Ishikawa (cell line): ENCODE measurements around the gene ACP6.

Source experiments
- CEBPB ChIP-seq: IDR thresholded peaks from 2 replicates; pipeline ENCODE4 v1.6.1; 2012
- CREB1 ChIP-seq: IDR thresholded peaks from 2 replicates; pipeline ENCODE4 v1.6.1; 2012; ENCODE audit warnings: low read depth
- EGR1 ChIP-seq: IDR thresholded peaks from 2 replicates; pipeline ENCODE4 v1.6.1; 2012
- EP300 ChIP-seq: IDR thresholded peaks from 2 replicates; pipeline ENCODE4 v1.6.1; 2012; ENCODE audit warnings: borderline replicate concordance
- FOXM1 ChIP-seq: IDR thresholded peaks from 2 replicates; pipeline ENCODE4 v1.6.1; 2012; ENCODE audit warnings: low read depth, borderline replicate concordance
- NFIC ChIP-seq: IDR thresholded peaks from 2 replicates; pipeline ENCODE4 v1.6.1; 2012
- RAD21 ChIP-seq: IDR thresholded peaks from 2 replicates; pipeline ENCODE4 v1.6.1; 2012; ENCODE audit warnings: low read depth
- TAF1 ChIP-seq: IDR thresholded peaks from 2 replicates; pipeline ENCODE4 v1.6.1; 2012; ENCODE audit warnings: low read depth, mild to moderate bottlenecking
- TCF12 ChIP-seq: IDR thresholded peaks from 2 replicates; pipeline ENCODE4 v1.6.1; 2012; ENCODE audit warnings: low read depth
- TEAD4 ChIP-seq: IDR thresholded peaks from 2 replicates; pipeline ENCODE4 v1.6.1; 2012
- YY1 ChIP-seq: IDR thresholded peaks from 2 replicates; pipeline ENCODE4 v1.6.1; 2012; ENCODE audit warnings: low read depth
- ZBTB7A ChIP-seq: IDR thresholded peaks from 2 replicates; pipeline ENCODE4 v1.6.1; 2012; ENCODE audit warnings: low read depth
- TF ChIP-seq, protein P1 (sequence below): IDR thresholded peaks from 2 replicates; pipeline ENCODE4 v1.6.1; 2012
- TF ChIP-seq, protein P2 (sequence below): IDR thresholded peaks from 2 replicates; pipeline ENCODE4 v1.6.1; 2012
- TF ChIP-seq, protein P3 (sequence below): IDR thresholded peaks from 2 replicates; pipeline ENCODE4 v1.6.1; 2012; ENCODE audit warnings: low read depth, mild to moderate bottlenecking

ACP6 gene

DNA sequence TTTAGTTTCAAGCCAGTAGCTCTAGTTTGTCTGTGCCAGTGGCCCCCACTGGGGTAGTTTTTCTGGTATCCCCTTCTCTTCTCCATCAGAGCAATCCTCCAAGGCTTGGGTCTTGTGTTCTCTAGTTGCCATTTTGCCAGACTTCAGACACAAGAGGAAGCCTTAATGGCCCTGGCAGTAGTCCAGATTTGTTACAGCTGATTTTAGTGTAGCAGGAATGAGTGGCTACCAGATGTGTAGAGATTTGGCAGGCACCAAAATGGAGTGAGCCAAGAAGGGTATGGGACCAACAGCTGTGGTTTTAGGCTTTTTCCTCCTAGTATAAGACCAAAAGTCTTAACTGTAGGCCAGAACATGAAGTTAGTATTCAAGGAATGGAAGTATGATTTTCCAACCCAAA lies 56.8 kb downstream of the ACP6 start:
- TF ChIP-seq EGR1 (no peak), YY1 (no peak), FOXM1 (no peak)

DNA sequence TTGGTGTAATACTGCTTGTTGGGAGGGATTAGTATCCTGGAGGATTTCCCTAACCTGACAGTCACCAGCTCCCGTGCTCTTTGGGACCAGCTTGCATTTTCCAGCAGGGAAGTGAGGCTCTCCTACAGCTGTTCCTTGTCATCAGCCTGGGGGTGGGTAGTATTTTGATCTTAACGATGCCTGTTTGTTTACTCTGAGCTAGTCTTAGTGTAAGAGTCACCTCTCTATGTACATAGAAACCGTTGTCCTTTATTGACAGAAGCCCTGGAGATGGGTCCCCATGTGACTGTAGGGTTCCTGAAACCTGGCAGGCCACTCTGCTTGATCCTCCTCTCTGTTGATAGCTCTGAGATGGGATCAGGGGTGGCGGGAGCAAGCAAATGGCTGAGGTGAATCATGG lies 58.0 kb downstream of the ACP6 start:
- TF ChIP-seq RAD21: no peak
- TF ChIP-seq CEBPB: no peak
- TF ChIP-seq CREB1: no peak
- TF ChIP-seq, protein P1, sequence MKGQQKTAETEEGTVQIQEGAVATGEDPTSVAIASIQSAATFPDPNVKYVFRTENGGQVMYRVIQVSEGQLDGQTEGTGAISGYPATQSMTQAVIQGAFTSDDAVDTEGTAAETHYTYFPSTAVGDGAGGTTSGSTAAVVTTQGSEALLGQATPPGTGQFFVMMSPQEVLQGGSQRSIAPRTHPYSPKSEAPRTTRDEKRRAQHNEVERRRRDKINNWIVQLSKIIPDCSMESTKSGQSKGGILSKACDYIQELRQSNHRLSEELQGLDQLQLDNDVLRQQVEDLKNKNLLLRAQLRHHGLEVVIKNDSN: no peak
- TF ChIP-seq EP300: no peak
- no peak for TF ChIP-seq EGR1
- TF ChIP-seq NFIC: no peak

DNA sequence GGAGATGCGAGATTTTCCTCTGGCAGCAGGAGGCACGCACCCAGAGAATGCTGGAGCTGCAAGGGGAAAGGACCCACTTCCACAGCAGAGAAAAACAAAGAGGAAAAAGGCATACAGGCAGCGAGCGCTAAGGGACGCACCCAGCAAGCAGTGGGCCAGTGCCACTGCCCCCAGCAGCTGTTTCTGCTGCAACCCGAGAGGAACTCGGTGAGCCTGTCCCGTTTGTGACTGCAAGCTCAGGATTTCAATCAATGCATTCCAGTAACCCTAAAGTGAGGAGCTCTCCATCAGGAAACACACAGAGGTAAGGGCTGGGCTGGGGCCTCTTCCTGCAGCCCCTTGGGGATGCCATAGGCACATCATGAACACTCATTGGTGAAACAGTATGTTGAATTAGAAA lies 58.7 kb downstream of the ACP6 start:
- TF ChIP-seq, protein P2, sequence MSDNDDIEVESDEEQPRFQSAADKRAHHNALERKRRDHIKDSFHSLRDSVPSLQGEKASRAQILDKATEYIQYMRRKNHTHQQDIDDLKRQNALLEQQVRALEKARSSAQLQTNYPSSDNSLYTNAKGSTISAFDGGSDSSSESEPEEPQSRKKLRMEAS: no peak
- TF ChIP-seq ZBTB7A: no peak
- no peak for TF ChIP-seq TCF12
- no peak for TF ChIP-seq EP300
- TF ChIP-seq, protein P1: no peak
- TF ChIP-seq CEBPB: no peak
- TF ChIP-seq EGR1: no peak
- no peak for TF ChIP-seq CREB1
- no peak for TF ChIP-seq FOXM1
- no peak for TF ChIP-seq NFIC
- TF ChIP-seq TEAD4: no peak
- TF ChIP-seq YY1: no peak
- TF ChIP-seq, protein P3, sequence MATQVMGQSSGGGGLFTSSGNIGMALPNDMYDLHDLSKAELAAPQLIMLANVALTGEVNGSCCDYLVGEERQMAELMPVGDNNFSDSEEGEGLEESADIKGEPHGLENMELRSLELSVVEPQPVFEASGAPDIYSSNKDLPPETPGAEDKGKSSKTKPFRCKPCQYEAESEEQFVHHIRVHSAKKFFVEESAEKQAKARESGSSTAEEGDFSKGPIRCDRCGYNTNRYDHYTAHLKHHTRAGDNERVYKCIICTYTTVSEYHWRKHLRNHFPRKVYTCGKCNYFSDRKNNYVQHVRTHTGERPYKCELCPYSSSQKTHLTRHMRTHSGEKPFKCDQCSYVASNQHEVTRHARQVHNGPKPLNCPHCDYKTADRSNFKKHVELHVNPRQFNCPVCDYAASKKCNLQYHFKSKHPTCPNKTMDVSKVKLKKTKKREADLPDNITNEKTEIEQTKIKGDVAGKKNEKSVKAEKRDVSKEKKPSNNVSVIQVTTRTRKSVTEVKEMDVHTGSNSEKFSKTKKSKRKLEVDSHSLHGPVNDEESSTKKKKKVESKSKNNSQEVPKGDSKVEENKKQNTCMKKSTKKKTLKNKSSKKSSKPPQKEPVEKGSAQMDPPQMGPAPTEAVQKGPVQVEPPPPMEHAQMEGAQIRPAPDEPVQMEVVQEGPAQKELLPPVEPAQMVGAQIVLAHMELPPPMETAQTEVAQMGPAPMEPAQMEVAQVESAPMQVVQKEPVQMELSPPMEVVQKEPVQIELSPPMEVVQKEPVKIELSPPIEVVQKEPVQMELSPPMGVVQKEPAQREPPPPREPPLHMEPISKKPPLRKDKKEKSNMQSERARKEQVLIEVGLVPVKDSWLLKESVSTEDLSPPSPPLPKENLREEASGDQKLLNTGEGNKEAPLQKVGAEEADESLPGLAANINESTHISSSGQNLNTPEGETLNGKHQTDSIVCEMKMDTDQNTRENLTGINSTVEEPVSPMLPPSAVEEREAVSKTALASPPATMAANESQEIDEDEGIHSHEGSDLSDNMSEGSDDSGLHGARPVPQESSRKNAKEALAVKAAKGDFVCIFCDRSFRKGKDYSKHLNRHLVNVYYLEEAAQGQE: no peak

DNA sequence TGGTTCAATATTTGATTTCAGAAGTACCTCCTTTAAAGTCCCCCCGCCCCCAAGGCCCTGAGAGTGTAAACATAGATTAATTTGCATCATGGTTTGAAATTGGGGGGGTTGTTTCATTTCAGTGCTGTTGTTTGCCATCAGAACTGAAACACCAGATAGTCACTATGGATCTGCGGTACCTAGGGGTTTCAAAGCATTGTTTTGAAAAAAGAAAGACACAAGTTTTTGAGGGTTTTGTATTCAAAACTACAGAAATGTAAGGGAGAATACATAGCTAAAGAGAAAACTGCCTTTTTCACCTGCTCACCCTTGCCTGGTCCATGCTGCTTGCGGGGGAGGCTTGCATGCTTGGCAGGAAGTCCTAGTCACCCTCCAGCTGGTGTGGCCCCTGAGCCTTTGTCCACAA lies 59.3 kb downstream of the ACP6 start:
- TF ChIP-seq, protein P2: no peak
- TF ChIP-seq RAD21: no peak
- no peak for TF ChIP-seq EGR1
- no peak for TF ChIP-seq TEAD4
- no peak for TF ChIP-seq CEBPB
- no peak for TF ChIP-seq TCF12
- no peak for TF ChIP-seq TAF1
- TF ChIP-seq CREB1: no peak
- no peak for TF ChIP-seq EP300
- TF ChIP-seq, protein P1: no peak
- no peak for TF ChIP-seq FOXM1
- TF ChIP-seq, protein P3: no peak
- no peak for TF ChIP-seq YY1
- TF ChIP-seq ZBTB7A: no peak
- TF ChIP-seq NFIC: no peak

DNA sequence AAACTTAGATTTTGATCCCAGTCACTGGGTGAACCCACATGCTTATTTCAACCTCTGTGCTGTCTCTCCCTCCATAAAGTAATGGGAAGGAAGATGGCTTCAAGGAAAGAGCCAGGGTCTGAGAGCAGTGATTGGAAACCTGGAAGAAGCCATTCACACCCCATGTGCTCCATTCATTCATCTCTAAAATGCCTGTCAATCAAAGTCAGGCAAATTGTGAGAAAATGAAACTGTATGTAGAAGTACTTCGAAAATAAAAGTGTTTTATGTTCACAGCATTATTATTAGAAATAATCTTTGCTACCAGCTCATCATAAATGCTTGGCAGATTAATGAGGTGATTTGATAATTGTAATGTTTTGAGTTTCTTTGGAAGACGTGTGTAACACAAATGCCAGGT lies 61.0 kb downstream of the ACP6 start:
- TF ChIP-seq EP300: no peak
- no peak for TF ChIP-seq CEBPB
- no peak for TF ChIP-seq TAF1
- TF ChIP-seq FOXM1: no peak
- TF ChIP-seq, protein P1: no peak
- TF ChIP-seq NFIC: no peak

DNA sequence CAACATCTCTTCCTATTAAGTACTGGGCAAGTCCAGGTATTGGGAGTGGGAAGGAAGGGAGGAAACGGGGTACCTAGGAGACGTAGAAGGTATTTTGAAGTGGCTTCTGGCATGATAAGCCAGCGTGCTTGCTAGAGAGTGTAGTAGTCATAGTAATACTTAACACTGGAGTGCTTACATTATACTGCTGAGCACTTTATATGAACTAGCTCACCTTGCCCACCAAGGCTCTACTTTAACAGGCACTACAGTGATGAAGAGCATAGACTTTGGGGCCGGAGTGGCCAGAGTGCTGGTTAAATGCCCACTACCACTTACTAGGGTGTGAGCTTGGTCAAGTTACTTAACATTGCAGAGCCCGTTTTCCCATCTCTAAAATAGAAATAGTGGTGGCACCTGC lies 61.7 kb downstream of the ACP6 start:
- TF ChIP-seq RAD21 (no peak), ZBTB7A (no peak), NFIC (no peak), YY1 (no peak), CEBPB (no peak), CREB1 (no peak)
- TF ChIP-seq, protein P3: no peak
- TF ChIP-seq, protein P1: no peak
